Cardiac fibroblast (primary cell): ENCODE results near the gene DNAJC27.

Source experiments
- DNase-seq, 2 donors: peaks; one replicate each; pipeline versions ENCODE4 v3.0.0 to v3.0.0-alpha.2; 2010; ENCODE audit warnings: low read depth in 2 of 2
- H3K4me3 ChIP-seq, 2 donors: replicated peaks in 1 of 2; 1 replicate in 1 of 2; 2 replicates in 1 of 2; pipeline ENCODE4 v1.5.1; 2011; ENCODE audit warnings: low read depth in 2 of 2, low read length in 2 of 2, mild to moderate bottlenecking in 2 of 2, moderate library complexity in 1 of 2
- TF ChIP-seq, protein P1 (sequence below): IDR thresholded peaks from one replicate; pipeline ENCODE4 v1.5.1; 2011; ENCODE audit warnings: low read depth, mild to moderate bottlenecking, low read length, inconsistent platforms

DNAJC27 gene

DNA sequence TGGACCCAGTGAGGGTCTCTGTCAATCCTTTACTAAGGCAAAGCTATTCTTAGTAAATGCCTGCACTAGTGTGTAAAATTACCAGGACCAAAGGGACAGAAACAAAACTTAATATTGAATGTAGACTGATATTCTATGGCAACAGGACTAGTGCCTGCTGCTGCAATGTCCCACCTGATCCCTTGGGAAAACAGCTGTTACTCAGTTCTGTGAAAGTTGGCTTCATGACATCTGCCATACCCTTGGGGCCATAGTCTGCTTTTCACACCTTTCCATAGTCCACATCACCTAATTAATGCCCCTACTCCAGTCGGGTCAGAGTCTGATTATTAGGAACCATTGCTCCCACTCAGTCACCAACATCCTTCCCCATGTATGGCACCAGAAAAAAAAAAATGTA lies 14.5 kb downstream of the DNAJC27 start:
- DNase-seq = no peak
- TF ChIP-seq, protein P1, sequence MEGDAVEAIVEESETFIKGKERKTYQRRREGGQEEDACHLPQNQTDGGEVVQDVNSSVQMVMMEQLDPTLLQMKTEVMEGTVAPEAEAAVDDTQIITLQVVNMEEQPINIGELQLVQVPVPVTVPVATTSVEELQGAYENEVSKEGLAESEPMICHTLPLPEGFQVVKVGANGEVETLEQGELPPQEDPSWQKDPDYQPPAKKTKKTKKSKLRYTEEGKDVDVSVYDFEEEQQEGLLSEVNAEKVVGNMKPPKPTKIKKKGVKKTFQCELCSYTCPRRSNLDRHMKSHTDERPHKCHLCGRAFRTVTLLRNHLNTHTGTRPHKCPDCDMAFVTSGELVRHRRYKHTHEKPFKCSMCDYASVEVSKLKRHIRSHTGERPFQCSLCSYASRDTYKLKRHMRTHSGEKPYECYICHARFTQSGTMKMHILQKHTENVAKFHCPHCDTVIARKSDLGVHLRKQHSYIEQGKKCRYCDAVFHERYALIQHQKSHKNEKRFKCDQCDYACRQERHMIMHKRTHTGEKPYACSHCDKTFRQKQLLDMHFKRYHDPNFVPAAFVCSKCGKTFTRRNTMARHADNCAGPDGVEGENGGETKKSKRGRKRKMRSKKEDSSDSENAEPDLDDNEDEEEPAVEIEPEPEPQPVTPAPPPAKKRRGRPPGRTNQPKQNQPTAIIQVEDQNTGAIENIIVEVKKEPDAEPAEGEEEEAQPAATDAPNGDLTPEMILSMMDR = no peak
- no peak overlapping the region for H3K4me3 ChIP-seq

DNA sequence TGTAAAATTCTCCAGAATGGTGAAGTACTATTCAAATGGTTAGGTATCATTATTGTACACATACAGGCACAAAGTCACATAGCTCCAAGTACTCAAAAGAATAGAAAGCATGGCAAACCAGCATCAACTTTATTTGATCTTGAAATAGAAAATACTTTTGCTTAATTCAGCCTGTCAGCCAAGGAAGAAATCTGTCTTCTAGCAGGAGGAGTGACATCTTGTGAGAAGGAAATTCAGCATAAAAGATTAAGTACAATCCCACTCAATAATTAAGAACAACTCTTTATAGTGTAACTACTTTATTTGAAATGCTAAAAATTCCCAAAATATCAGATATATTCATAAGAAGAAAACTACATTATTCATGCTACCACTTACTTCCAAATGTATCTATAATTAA lies 15.8 kb downstream of the DNAJC27 start:
- TF ChIP-seq, protein P1 = no peak
- no peak for DNase-seq
- H3K4me3 ChIP-seq = no peak overlapping the region

DNA sequence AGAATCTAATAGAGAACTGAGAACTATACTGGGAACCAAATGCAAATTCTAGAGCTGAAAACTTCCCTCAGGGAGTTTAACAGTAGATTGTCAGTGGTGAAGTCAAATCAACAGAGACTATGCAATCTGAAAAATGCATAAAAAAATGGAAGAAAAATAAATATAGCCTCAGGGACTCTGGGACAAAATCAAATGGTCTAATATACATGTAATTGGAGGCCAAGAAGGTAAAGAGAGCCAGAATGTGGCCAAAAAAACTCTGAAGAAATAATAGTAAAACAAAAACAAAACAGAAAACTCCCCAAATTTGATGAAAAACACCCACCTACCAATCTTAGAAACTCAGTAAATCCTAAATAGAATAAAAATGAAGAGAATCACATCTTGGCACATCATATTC lies 16.5 kb downstream of the DNAJC27 start:
- no peak overlapping the region for H3K4me3 ChIP-seq
- DNase-seq = no peak
- TF ChIP-seq, protein P1 = no peak

DNA sequence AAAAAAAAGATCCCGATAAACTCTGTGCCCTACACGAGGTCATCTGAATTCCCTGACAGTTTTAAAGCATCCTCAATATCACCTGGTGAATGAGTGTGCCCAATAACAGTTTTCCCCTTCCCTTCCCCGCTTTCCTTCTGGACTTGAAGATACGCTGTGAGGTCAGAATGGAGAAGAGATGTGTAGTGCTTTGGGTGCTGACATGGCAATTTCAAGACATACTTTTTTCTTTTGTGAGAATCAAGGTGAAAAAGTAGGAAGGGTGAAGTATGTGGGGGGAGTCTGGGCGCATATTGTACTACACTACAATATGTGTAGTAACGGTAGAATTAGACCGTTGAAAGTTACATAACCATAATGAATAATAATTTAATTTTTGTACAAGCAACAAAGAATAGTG lies 21.7 kb downstream of the DNAJC27 start:
- H3K4me3 ChIP-seq = no peak overlapping the region
- TF ChIP-seq, protein P1 = no peak
- DNase-seq = no peak

DNA sequence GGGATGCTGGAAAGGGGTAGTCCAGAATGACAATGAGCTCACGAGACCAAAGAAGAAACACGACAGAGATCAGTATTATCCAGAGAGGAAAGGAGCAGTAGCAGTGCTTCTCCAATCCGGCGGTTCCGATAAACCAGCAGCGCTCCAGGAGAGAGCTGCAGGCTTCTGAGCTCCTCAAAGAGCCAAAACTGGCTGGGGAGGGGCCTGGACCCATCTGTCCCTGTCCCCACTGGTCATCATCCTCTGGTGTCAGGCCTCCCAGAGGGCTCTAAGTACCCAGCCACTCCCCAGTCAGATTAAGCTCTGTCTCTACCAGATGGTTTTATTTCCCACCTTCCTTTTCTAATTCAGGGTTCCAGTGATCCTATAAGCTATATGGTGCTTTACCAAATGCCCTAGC lies 23.2 kb downstream of the DNAJC27 start:
- TF ChIP-seq, protein P1 = no peak
- H3K4me3 ChIP-seq = no peak overlapping the region
- no peak for DNase-seq

DNA sequence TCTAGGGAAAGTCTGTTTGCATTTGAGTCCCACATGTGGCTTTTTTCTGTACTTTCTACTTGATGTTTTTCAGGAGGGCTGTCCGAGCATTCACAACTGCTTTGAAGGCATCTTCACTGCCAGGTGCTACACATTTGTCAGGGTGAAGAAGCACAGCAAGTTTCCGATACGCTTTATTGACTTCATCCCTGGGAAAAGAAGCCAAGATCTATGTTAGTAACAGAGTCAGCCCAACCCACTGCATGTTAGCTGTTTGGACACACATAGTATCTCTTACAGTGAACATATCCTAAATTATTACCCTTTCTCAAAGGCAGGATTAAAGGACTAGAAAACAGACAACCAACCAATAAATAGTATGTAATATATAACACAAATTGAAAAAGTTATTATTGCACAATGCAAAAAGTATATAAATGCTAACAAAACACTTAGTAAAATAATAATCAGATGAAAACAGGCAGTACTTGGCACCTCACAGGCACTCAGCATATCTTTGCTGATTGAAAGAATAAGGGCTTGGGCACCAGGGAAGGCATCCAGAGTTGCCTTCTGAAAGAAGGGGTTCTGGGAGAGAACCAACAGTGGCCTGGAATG lies 24.1 kb downstream of the DNAJC27 start:
- TF ChIP-seq, protein P1 = no peak
- no peak overlapping the region for H3K4me3 ChIP-seq
- DNase-seq = no peak

DNA sequence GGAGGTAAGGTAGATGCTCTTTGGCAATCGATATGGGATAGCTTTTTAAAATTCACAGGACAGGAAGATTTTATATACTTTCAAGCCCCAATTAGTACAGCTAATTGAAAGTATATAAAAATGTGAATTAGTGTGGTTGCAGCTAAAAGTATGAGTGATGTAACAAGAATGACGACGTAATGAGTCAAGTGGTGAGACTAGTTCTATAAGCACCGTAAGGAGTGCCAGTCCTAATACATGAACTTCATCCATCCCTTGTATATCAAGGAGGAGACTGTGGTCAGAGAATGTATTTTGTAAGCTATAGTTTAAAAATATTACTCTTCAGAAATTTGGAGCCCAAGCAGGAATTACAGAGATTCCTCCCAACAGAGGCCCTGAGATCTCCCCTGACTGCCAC lies 25.8 kb downstream of the DNAJC27 start:
- TF ChIP-seq, protein P1 = no peak
- H3K4me3 ChIP-seq = no peak overlapping the region
- peak in 1 of 2 donors; percentile 31 for DNase-seq
